OCI-LY3 (cell line): ENCODE results near the gene CNRIP1.

Source experiments
- CTCF ChIP-seq: fragments of 200-600, 300-600 bp; sonication (generic); IDR thresholded peaks from 2 replicates; pipeline ENCODE4 v1.5.1; 2014; ENCODE audit warnings: antibody characterized with exemption, low read length, low read depth
- EZH2phosphoT487 ChIP-seq: fragments of 200-600 bp; shearing (Covaris generic); IDR thresholded peaks from 2 replicates; pipeline ENCODE4 v1.6.1; 2018; ENCODE audit warnings: antibody characterized with exemption, mixed run types, low read depth

- TF ChIP-seq CTCF (no peak), EZH2phosphoT487 (no peak)
Observed at GRCh38 chr2:68320118-68320641, 431 bp upstream of the CNRIP1 start.
